Measurements from ENCODE around the gene OR11H7.
"Not testable (repeated sequence)": the region's sequence is repeated elsewhere in the genome, so short reads cannot be mapped to it uniquely, and the experiment has no call there.

OR11H7 gene
- 0 reads per million in 3 experiments for total RNA-seq

DNA sequence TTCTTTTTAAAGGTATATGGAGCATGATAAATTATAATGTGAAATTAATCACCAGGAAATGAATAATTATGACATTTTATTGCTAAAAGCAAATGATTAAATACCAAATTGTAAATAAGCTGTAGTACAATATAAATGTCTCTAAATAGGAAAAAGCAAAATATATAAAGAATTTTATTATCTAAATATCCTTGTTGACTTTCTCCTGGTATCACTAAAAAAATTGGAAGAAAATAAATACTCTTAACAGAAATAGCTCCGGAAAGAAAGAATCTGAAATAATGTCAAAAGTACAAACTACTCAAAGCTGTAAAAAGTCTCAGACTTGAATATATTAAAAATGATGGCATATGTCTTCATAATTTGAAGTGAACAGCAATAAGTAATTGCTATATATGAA is at the start of gene OR11H7:
OR11H7 (plus strand) TSS at position 301 of the 400 bp plus-strand sequence.
- no peak for DNase-seq

- no peak for DNase-seq
These were observed 49.6 kb upstream of the OR11H7 start for GRCh38 chr14:20179218-20179617.

- no peak for DNase-seq
These were observed 48.9 kb upstream of the OR11H7 start for GRCh38 chr14:20179880-20180279.

DNA sequence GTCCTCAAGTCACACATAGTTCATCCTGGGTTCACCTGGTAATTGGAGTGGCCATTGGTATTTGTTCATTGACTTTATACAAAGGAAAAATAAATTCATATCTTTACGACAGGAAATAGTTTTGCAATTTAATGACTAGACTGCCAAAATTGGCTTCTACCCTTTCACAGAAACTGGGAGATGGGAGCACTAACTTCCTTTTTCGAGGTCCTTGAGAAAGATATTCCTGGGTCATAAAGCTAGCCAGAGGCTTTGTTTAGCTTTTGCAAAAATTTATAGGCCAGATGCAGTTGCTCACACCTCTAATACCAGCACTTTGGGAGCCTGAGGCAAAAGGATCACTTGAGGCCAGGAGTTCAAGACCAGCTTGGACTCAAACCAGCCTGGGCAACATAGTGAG is 48.3 kb upstream of the OR11H7 start:
- no peak for DNase-seq

DNA sequence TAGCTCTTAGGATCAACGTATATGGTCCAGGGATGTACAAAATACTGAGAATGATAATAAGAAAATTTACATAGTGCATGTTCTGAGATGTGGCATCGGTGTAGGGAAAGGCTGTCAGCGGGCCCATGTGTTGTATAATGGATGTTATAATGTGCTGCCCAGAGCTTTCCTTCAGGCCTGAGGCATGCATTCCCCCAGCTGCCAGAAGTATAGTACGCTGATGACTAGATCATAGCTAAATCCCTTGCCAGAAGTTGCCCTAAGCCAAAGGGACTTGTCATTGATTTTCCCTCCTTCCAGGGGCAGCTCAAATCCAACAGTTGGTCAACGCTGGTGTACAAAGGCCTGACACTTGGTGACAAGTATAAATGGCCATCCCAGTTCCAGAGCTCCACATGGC is 44.6 kb upstream of the OR11H7 start:
- no peak for DNase-seq

DNA sequence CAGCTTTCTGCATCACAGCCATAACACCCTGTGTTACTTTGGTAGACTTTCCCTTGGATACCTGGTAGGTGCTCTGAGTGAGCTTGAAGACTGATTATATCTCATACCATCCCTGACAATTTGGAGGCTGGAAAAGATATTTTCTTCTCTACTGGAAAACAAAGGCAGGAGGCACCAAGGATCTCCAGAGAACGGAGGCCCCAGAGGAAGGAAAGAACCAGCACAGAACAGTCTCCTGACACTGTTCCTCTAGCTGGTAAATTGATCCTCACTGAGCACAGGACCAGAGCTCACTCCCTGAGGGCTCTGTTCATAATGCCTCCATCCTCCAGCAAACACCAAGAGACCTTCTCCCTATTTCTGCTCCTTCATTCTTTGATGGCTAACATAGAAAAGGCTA is 38.2 kb upstream of the OR11H7 start, which contains the start of gene OR11G2:
OR11G2 (plus strand) TSS at position 301 of the 400 bp plus-strand sequence. CDS start 6,542 bp downstream, outside the sequence.
- no peak for DNase-seq

DNA sequence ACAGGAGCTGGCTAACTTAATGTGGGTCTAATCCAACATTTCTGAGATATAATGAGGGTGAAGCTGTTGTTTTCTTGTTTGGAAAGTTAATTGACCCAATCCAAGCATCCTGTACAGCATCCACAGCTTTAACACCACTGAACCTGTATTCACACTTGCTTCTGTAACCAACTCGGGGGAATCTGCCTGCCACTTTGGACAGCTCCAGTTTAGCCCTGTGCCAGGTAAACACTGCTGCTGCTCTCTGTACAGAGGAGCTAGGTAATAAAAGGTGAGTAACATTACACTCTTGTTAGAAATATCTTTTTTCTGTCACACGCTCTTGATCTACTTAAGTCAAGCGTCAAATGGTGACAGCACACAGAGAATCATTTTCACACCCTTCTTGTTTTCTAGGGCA is 37.4 kb upstream of the OR11H7 start:
- DNase-seq, result no peak

GRCh38 chr14:20194101-20194500 is 34.7 kb upstream of the OR11H7 start:
- no peak for DNase-seq

GRCh38 chr14:20195170-20195569 is 33.6 kb upstream of the OR11H7 start:
- not testable (repeated sequence) for DNase-seq

DNA sequence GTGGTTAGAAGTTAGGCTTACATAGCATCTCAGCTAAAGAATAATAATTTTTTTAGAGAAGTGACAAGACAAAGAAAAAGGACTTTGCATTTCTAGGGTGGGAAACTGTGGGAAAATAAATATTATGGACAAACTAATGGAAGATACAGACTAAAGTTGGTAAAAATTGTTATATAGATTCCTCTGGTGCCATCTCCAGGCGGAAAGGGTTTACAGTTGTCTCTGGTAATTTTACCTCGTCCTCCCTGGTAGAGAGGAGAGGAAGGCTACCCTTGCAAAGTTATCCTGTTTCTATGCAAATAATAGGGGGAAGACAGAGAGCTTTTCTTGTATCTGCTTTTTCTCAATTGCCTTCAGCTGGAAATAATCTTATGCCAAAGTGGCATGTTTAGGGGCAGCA is 32.9 kb upstream of the OR11H7 start:
- DNase-seq, result no peak

GRCh38 chr14:20197459-20197858 is 31.3 kb upstream of the OR11H7 start:
- no peak for DNase-seq

- no peak for DNase-seq
These were observed 29.8 kb upstream of the OR11H7 start for GRCh38 chr14:20198991-20199390.

GRCh38 chr14:20204721-20205120 is 24.1 kb upstream of the OR11H7 start:
- DNase-seq, result no peak

DNA sequence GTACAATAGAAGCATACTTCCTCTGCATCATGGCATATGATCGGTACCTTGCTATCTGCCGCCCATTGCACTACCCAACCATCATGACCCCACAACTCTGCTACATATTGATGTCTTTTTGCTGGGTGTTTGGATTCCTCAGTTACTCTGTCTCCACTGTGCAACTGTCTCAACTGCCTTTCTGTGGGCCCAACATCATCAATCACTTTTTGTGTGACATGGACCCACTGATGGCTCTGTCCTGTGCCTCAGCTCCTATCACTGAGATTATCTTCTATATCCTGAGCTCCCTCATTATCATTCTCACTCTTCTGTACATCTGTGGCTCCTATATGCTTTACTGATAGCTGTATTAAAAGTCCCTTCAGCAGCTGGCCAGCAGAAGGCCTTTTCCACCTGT is 19.2 kb upstream of the OR11H7 start:
- no peak for DNase-seq

DNA sequence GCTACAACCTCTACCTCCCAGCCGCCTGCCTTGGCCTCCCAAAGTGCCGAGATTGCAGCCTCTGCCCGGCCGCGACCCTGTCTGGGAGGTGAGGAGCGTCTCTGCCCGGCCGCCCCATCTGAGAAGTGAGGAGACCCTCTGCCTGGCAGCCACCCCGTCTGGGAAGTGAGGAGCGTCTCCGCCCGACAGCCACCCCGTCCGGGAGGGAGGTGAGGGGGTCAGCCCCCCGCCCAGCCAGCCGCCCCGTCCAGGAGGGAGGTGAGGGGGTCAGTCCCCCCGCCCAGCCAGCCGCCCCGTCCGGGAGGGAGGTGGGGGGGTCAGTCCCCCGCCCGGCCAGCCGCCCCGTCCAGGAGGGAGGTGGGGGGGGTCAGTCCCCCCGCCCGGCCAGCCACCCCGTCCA is 16.4 kb upstream of the OR11H7 start:
- not testable (repeated sequence) for DNase-seq

- DNase-seq, result no peak
These were observed 13.6 kb upstream of the OR11H7 start for GRCh38 chr14:20215196-20215595.

DNA sequence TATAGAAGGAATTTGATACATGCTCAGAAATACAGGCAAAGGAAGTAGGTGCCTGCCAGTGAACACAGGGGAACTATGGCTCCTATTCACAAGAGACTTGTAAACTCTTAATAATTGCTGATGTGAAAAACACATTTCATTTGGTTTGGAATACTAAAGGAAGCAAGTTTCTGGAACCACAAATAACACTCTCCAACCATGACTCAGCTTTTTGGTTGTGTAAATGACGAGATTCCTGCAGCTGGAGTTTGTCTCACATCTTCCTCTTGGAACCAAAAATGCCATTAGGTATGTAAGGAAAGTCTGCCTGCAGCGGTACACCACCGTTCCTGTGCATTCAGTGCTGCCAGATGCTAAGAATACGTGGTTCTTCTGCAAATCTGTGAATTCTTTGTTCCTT is 9.7 kb upstream of the OR11H7 start:
- no peak for DNase-seq

- DNase-seq, result no peak
These were observed 5.4 kb upstream of the OR11H7 start, which contains the start of gene OR11H6 for GRCh38 chr14:20223410-20223809. OR11H6 (plus strand) TSS chr14:20223710; CDS start chr14:20223710, 0 bp downstream.

GRCh38 chr14:20235415-20235814 is 6.6 kb downstream of the OR11H7 start:
- not testable (repeated sequence) for DNase-seq

- no peak for DNase-seq
These were observed 19.0 kb downstream of the OR11H7 start for GRCh38 chr14:20247646-20248246.

DNA sequence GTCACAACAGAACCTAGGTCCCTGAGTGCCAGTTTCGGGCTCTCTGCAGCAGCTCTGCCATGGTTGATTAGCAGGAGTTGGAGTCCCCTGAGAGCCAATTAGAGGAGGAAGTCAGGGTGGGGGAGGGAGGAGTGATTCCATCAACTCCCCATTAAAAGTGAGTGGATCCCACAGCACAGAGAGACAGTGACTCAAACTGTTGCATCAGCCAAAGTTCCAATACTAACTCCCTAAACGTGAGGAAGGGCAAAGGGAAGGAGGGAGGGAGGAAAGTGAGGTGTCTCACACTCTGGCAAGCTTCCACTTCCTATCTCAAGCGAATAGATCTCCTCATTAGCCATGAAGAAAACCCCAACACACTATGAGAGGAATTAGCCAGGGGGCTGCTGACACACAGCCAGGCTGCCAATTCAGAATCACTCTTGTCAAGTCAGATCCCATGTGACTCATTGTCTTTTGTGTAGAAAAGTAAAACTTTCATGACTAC is 33.9 kb downstream of the OR11H7 start:
- no peak for DNase-seq

- not testable (repeated sequence) for DNase-seq
These were observed 35.6 kb downstream of the OR11H7 start for GRCh38 chr14:20264361-20264760.

- no peak for DNase-seq
These were observed 45.3 kb downstream of the OR11H7 start for GRCh38 chr14:20274062-20274461.

- no peak for DNase-seq
These were observed 48.6 kb downstream of the OR11H7 start for GRCh38 chr14:20277409-20277808.

GRCh38 chr14:20278414-20278813 is 49.6 kb downstream of the OR11H7 start:
- DNase-seq, result no peak
